GM12878 (cell line): ENCODE results near the gene SAMD4A. TPM values are rescaled to one million over a fixed set of nuclear protein-coding genes. Genes with fewer than 3 reads are reported as not detected.

Source experiments
- ATAC-seq: fragments of 200-7000 bp; cut with Tn5 transposase; 3 replicates; pipeline ENCODE4 v1.9.1; 2020; ENCODE audit warnings: mild to moderate bottlenecking, moderate library complexity
- BruUV-seq: library from RNA; stranded (reverse); fragments of 400-500 nt; replicated peaks from 2 replicates; lab custom pipeline; 2021; lab: Mats Ljungman, UMichigan
- CTCF ChIA-PET: fragments of 300-600 bp; sonication (Branson Sonifier 250); formaldehyde crosslinking; extraction: SDS; loops from one replicate; lab custom pipeline; 2021; ENCODE audit warnings: inconsistent platforms; lab: Yijun Ruan, JAX
- POLR2A ChIA-PET: fragments of 350-600 bp; formaldehyde crosslinking; extraction: SDS; loops from one replicate; lab custom pipeline; 2021; ENCODE audit warnings: inconsistent platforms; lab: Charles Lee
- RAD21 ChIA-PET: fragments of 300-600 bp; sonication (Branson Sonifier 250); formaldehyde crosslinking; loops from one replicate; lab custom pipeline; 2023; ENCODE audit warnings: antibody characterized with exemption; ENCODE audit not compliant: unreplicated experiment; lab: Charles Lee
- SMC1A ChIA-PET: fragments of 300-600 bp; sonication (Branson Sonifier 250); formaldehyde crosslinking; loops from one replicate; lab custom pipeline; 2023; ENCODE audit not compliant: unreplicated experiment, uncharacterized antibody; lab: Charles Lee
- DNase-seq: peaks from one replicate; pipeline ENCODE4 v3.0.0-alpha.2; 2011; ENCODE audit warnings: low read depth, low spot score
- FAIRE-seq: peaks from 3 replicates; lab custom pipeline; 2011; peaks lifted over from hg19 to GRCh38; lab: Jason Lieb, UNC
- H2AFZ ChIP-seq: 2 replicates; pipeline ENCODE4 v1.6.0; 2011; ENCODE audit warnings: low read depth, low read length, control low read depth; ENCODE audit not compliant: control insufficient read depth
- H3K27ac ChIP-seq: 2 replicates; pipeline ENCODE4 v1.5.1; 2011; ENCODE audit warnings: control low read depth; ENCODE audit not compliant: control insufficient read depth, insufficient read depth
- H3K27me3 ChIP-seq, 2 experiments: replicated peaks in 1 of 2; 2 replicates each; pipeline versions ENCODE4 v1.6.0 to v1.6.1; 2011; ENCODE audit warnings: low read length in 1 of 2; ENCODE audit not compliant: control insufficient read depth in 2 of 2, insufficient read depth in 2 of 2
- H3K36me3 ChIP-seq, 2 experiments: 2 replicates each; pipeline ENCODE4 v1.5.1; 2011; ENCODE audit warnings: low read length in 1 of 2; ENCODE audit not compliant: control insufficient read depth in 2 of 2, insufficient read depth in 2 of 2
- H3K4me1 ChIP-seq: 2 replicates; pipeline ENCODE4 v1.6.1; 2011; ENCODE audit warnings: mild to moderate bottlenecking, low read length, moderate library complexity, mixed read lengths; ENCODE audit not compliant: control insufficient read depth, insufficient read depth
- H3K4me2 ChIP-seq: 2 replicates; pipeline ENCODE4 v1.6.0; 2011; ENCODE audit warnings: control low read depth; ENCODE audit not compliant: control insufficient read depth, insufficient read depth
- H3K4me3 ChIP-seq: fragments of 200-600 bp; sonication (generic); 2 replicates; pipeline ENCODE4 v1.5.1; 2016
- H3K79me2 ChIP-seq: 2 replicates; pipeline ENCODE4 v1.6.0; 2011; ENCODE audit warnings: low read length; ENCODE audit not compliant: control insufficient read depth, insufficient read depth
- H3K9ac ChIP-seq: 2 replicates; pipeline ENCODE4 v1.8.0; 2011; ENCODE audit warnings: low read length, control low read depth, mixed read lengths; ENCODE audit not compliant: control insufficient read depth, insufficient read depth
- H3K9me3 ChIP-seq: replicated peaks from 3 replicates; pipeline ENCODE4 v1.5.1; 2011; ENCODE audit warnings: mild to moderate bottlenecking, low read length; ENCODE audit not compliant: control insufficient read depth, insufficient read depth
- H4K20me1 ChIP-seq: 2 replicates; pipeline ENCODE4 v1.6.0; 2011; ENCODE audit not compliant: control insufficient read depth, insufficient read depth
- BRCA1 ChIP-seq: IDR thresholded peaks from 2 replicates; pipeline ENCODE4 v1.6.1; 2011; ENCODE audit warnings: low read depth, low read length, improper control_type of control experiment
- CREB1 ChIP-seq: IDR thresholded peaks from 2 replicates; pipeline ENCODE4 v1.6.1; 2012; ENCODE audit warnings: low read depth, mild to moderate bottlenecking, inconsistent platforms
- CREM ChIP-seq: IDR thresholded peaks from 2 replicates; pipeline ENCODE4 v1.6.1; 2014; ENCODE audit warnings: antibody characterized with exemption, low read depth
- EZH2 ChIP-seq: IDR thresholded peaks from 2 replicates; pipeline ENCODE4 v1.6.1; 2012; ENCODE audit warnings: low read depth, mild to moderate bottlenecking, control low read depth, inconsistent platforms, low read length, borderline replicate concordance; ENCODE audit not compliant: control insufficient read depth
- FOXK2 ChIP-seq: fragments of 450-650 bp; IDR thresholded peaks from 2 replicates; pipeline ENCODE4 v1.6.1; 2017; ENCODE audit warnings: mild to moderate bottlenecking, moderate library complexity
- FOXM1 ChIP-seq: IDR thresholded peaks from 2 replicates; pipeline ENCODE4 v1.6.1; 2012; ENCODE audit warnings: low read depth, mild to moderate bottlenecking, inconsistent platforms, low read length, moderate library complexity
- POLR2A ChIP-seq: IDR thresholded peaks from 2 replicates; pipeline ENCODE4 v1.6.1; 2011; ENCODE audit warnings: low read depth, mild to moderate bottlenecking, low read length
- TARDBP ChIP-seq: IDR thresholded peaks from 2 replicates; pipeline ENCODE4 v1.6.1; 2016; ENCODE audit warnings: borderline replicate concordance
- ZNF622 ChIP-seq: fragments of 450-650 bp; IDR thresholded peaks from 2 replicates; pipeline ENCODE4 v1.6.1; 2017; ENCODE audit warnings: mild to moderate bottlenecking, inconsistent platforms
- WGBS: methylation state at CpG from one replicate; pipeline ENCODE4 v1.1.6; 2016; ENCODE audit warnings: low lambda C conversion rate; ENCODE audit not compliant: insufficient replicate concordance, insufficient coverage; ENCODE audit errors: missing lambda C conversion rate; 5-methylcytosine and 5-hydroxymethylcytosine counted together
- in situ Hi-C: fragments of 300-500 bp; cut with MboI; formaldehyde crosslinking; loops from 9 replicates; pipeline ENCODE4 v1.14.3; 2018; ENCODE audit warnings: mixed read lengths
- intact Hi-C: fragments of 100-400 bp; cut with micrococcal nuclease; formaldehyde crosslinking; loops from one replicate; pipeline ENCODE4 v1.14.2; 2022; ENCODE audit not compliant: unreplicated experiment
- polyA plus RNA-seq, 11 experiments: library from polyadenylated mRNA; depleted of rRNA in 4 of 11; unstranded in 6 of 11; stranded (reverse) in 5 of 11; fragments of >200 nt; fragmentation: Nextera tagmentation in 4 of 11; fragmentation: Illumina TruSeq in 1 of 11; extraction: Ambion mirVana in 4 of 11; extraction: Trizol in 1 of 11; gene quantifications; 1 replicate in 1 of 11; 2 replicates in 10 of 11; pipeline versions ENCODE4 v1.2.1 to v1.2.3, GENCODE V29; 2011 to 2016; ENCODE audit warnings: inconsistent platforms in 2 of 11, missing spikeins in 2 of 11, low read depth in 1 of 11
- total RNA-seq, 4 experiments: library from RNA; depleted of rRNA in 3 of 4; stranded (reverse); fragments of >200 nt in 3 of 4; fragmentation: Illumina TruSeq in 1 of 4; extraction: Trizol in 1 of 4; gene quantifications; 2 replicates each; pipeline versions ENCODE4 v1.2.1 to v1.2.3, GENCODE V29; 2013 to 2021
- TF ChIP-seq, protein P1 (sequence below): fragments of 450-650 bp; IDR thresholded peaks from 2 replicates; pipeline ENCODE4 v1.6.1; 2017; ENCODE audit warnings: mild to moderate bottlenecking
- TF ChIP-seq, protein P2 (sequence below): fragments of 450-650 bp; IDR thresholded peaks from 2 replicates; pipeline ENCODE4 v1.6.1; 2016; ENCODE audit warnings: mild to moderate bottlenecking
- TF ChIP-seq, protein P3 (sequence below): fragments of 450-650 bp; formaldehyde crosslinking; IDR thresholded peaks from 2 replicates; pipeline ENCODE4 v1.4.0; 2020; ENCODE audit warnings: mild to moderate bottlenecking, moderate library complexity

Gene SAMD4A
- total and polyA plus RNA-seq, 10 of the 15 experiments (the other 5 are each of a cell fraction or from before 2014, with no cell fraction given), result 0.05 to 0.56 (median 0.31) TPM

DNA sequence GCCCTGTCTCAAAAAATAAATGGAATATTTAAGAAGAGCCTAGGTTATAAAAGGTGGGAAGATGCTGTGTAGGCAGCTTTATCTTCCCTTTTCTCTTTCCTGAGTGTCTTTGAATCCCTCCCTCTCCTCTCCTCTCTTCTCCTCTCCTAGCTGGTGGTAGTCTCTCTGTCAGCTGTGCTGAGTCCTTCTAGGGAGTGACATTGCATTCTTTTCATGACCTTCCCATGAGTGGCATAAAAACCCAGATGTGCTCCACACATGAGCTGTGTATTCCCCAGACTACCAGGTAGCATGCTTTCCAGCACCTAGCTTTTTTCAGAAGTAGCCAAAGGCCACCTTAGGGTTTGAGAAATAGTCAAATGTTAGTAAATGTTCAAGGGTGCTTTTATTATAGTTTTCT, 23.6 kb downstream of the SAMD4A start:
- H3K79me2 ChIP-seq, result no peaks in the 10 kb centered on the region
- no peak overlapping the region for H3K9ac ChIP-seq
- ChIA-PET POLR2A (no interaction called here), CTCF (interaction anchor here (0.6 to 0.9 kb wide), 3 partner anchors 9 to 1295 kb away, joined by 3 read pairs; no protein-coding TSS in a partner anchor), RAD21 (no interaction called here), SMC1A (interaction anchor here (0.8 to 1.3 kb wide), 4 partner anchors 9 to 180 kb away, joined by 3 to 4 read pairs (median 4); no protein-coding TSS in a partner anchor)
- no peaks in the 10 kb centered on the region for H3K4me1 ChIP-seq
- intact Hi-C loops (no loop called here), in situ Hi-C loops (no loop called here)
- no peaks in the 10 kb centered on the region for H3K27me3 ChIP-seq
- no TSS peak for BruUV-seq
- H3K27ac ChIP-seq, result no peak overlapping the region
- no peak for FAIRE-seq
- no peak for TF ChIP-seq FOXM1
- TF ChIP-seq BRCA1, result no peak
- no peak for TF ChIP-seq CREB1
- TF ChIP-seq, protein P1, sequence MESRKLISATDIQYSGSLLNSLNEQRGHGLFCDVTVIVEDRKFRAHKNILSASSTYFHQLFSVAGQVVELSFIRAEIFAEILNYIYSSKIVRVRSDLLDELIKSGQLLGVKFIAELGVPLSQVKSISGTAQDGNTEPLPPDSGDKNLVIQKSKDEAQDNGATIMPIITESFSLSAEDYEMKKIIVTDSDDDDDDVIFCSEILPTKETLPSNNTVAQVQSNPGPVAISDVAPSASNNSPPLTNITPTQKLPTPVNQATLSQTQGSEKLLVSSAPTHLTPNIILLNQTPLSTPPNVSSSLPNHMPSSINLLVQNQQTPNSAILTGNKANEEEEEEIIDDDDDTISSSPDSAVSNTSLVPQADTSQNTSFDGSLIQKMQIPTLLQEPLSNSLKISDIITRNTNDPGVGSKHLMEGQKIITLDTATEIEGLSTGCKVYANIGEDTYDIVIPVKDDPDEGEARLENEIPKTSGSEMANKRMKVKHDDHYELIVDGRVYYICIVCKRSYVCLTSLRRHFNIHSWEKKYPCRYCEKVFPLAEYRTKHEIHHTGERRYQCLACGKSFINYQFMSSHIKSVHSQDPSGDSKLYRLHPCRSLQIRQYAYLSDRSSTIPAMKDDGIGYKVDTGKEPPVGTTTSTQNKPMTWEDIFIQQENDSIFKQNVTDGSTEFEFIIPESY, result no peak
- TF ChIP-seq CREM, result no peak
- H2AFZ ChIP-seq, result no peak overlapping the region
- no peaks in the 10 kb centered on the region for H3K36me3 ChIP-seq
- ATAC-seq, result no peak
- DNase-seq, result no peak
- no peaks in the 10 kb centered on the region for H4K20me1 ChIP-seq
- H3K4me3 ChIP-seq, result no peak overlapping the region
- H3K4me2 ChIP-seq, result no peak overlapping the region
- no peaks in the 10 kb centered on the region for H3K9me3 ChIP-seq

DNA sequence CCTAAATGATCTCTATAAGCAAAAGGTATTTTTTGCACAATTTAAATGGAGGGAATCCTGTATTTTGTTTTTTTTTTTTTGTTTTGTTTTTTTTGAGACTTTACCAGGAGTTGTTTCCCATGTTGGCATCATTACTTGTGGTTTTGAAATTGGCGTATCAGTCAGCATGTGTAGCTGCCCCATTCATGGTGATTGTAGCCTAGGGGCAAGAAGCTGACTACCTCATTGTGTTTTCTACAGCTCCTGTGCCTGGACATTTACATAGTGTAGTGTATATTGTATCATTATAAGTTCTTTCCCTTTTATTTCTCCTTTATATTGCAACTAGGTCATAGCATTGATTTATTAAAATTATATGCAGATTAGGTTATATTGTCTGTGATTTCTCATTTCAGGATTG, 24.5 kb downstream of the SAMD4A start:
- Histone ChIP-seq H3K4me3 (no peak overlapping the region), H3K4me2 (no peak overlapping the region), H4K20me1 (no peaks in the 10 kb centered on the region), H3K9ac (no peak overlapping the region), H3K27me3 (no peaks in the 10 kb centered on the region), H3K27ac (no peak overlapping the region), H3K36me3 (no peaks in the 10 kb centered on the region), H2AFZ (no peak overlapping the region), H3K9me3 (no peaks in the 10 kb centered on the region), H3K79me2 (no peaks in the 10 kb centered on the region), H3K4me1 (no peaks in the 10 kb centered on the region)
- whole genome bisulfite sequencing, result 100% methylated on average over 1 of the region's 1 CpG
- intact Hi-C loops (no loop called here), in situ Hi-C loops (no loop called here)
- ATAC-seq, result no peak
- POLR2A ChIA-PET, result interaction anchor here (0.5 kb wide), 1 partner anchor 126 kb away, joined by 3 read pairs; no protein-coding TSS in a partner anchor
- SMC1A ChIA-PET, result no interaction called here
- CTCF ChIA-PET, result no interaction called here
- DNase-seq, result no peak
- no TSS peak for BruUV-seq
- FAIRE-seq, result no peak
- RAD21 ChIA-PET, result no interaction called here
- TF ChIP-seq FOXK2, result no peak
- TF ChIP-seq, protein P2, sequence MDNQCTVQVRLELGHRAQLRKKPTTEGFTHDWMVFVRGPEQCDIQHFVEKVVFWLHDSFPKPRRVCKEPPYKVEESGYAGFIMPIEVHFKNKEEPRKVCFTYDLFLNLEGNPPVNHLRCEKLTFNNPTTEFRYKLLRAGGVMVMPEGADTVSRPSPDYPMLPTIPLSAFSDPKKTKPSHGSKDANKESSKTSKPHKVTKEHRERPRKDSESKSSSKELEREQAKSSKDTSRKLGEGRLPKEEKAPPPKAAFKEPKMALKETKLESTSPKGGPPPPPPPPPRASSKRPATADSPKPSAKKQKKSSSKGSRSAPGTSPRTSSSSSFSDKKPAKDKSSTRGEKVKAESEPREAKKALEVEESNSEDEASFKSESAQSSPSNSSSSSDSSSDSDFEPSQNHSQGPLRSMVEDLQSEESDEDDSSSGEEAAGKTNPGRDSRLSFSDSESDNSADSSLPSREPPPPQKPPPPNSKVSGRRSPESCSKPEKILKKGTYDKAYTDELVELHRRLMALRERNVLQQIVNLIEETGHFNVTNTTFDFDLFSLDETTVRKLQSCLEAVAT, result no peak
- TF ChIP-seq ZNF622, result no peak
- TF ChIP-seq, protein P3, sequence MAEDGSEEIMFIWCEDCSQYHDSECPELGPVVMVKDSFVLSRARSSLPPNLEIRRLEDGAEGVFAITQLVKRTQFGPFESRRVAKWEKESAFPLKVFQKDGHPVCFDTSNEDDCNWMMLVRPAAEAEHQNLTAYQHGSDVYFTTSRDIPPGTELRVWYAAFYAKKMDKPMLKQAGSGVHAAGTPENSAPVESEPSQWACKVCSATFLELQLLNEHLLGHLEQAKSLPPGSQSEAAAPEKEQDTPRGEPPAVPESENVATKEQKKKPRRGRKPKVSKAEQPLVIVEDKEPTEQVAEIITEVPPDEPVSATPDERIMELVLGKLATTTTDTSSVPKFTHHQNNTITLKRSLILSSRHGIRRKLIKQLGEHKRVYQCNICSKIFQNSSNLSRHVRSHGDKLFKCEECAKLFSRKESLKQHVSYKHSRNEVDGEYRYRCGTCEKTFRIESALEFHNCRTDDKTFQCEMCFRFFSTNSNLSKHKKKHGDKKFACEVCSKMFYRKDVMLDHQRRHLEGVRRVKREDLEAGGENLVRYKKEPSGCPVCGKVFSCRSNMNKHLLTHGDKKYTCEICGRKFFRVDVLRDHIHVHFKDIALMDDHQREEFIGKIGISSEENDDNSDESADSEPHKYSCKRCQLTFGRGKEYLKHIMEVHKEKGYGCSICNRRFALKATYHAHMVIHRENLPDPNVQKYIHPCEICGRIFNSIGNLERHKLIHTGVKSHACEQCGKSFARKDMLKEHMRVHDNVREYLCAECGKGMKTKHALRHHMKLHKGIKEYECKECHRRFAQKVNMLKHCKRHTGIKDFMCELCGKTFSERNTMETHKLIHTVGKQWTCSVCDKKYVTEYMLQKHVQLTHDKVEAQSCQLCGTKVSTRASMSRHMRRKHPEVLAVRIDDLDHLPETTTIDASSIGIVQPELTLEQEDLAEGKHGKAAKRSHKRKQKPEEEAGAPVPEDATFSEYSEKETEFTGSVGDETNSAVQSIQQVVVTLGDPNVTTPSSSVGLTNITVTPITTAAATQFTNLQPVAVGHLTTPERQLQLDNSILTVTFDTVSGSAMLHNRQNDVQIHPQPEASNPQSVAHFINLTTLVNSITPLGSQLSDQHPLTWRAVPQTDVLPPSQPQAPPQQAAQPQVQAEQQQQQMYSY (CRISPR knock-in tag), result no peak
- TF ChIP-seq POLR2A, result no peak
- TF ChIP-seq TARDBP, result no peak
- no peak for TF ChIP-seq EZH2
